HUES48 (cell line): ENCODE measurements around the gene APOM.

Experiments
- H3K27ac ChIP-seq: one replicate; pipeline ENCODE4 v1.7.0; 2013; ENCODE audit warnings: low read depth, low read length, inconsistent platforms
- H3K27me3 ChIP-seq: 2 replicates; pipeline ENCODE4 v1.6.1; 2013; ENCODE audit warnings: mild to moderate bottlenecking, low read length; ENCODE audit not compliant: control insufficient read depth, insufficient read depth
- H3K36me3 ChIP-seq: 2 replicates; pipeline ENCODE4 v1.6.1; 2013; ENCODE audit warnings: low read length; ENCODE audit not compliant: control insufficient read depth, insufficient read depth
- H3K4me1 ChIP-seq: 2 replicates; pipeline ENCODE4 v1.6.1; 2013; ENCODE audit warnings: mild to moderate bottlenecking, low read length; ENCODE audit not compliant: control insufficient read depth, insufficient read depth
- H3K4me3 ChIP-seq: 2 replicates; pipeline ENCODE4 v1.5.1; 2013; ENCODE audit warnings: mild to moderate bottlenecking, low read depth, low read length
- H3K9ac ChIP-seq: 2 replicates; pipeline ENCODE4 v1.6.1; 2013; ENCODE audit warnings: mild to moderate bottlenecking, low read depth, low read length, moderate library complexity
- H3K9me3 ChIP-seq: 2 replicates; pipeline ENCODE4 v1.6.1; 2013; ENCODE audit warnings: low read length; ENCODE audit not compliant: control insufficient read depth, insufficient read depth

The APOM gene

GRCh38 chr6:31659649-31660380 lies 4.1 kb downstream of the APOM start:
- no peaks in the 10 kb centered on the region for H3K27me3 ChIP-seq
- H3K9me3 ChIP-seq: no peaks in the 10 kb centered on the region
- H3K4me1 ChIP-seq: peaks cover 7% of the 10 kb centered on the region; the same call in 1 of the 2 replicates
- H3K4me3 ChIP-seq: peak overlapping the region; percentile 88
- peaks cover 32% of the 10 kb centered on the region for H3K36me3 ChIP-seq
- peak overlapping the region; percentile 90 for H3K27ac ChIP-seq
- H3K9ac ChIP-seq: peak overlapping the region; percentile 87

- Histone ChIP-seq H3K4me3 (peak within 1 kb of the TSS; percentile 88), H3K4me1 (peaks cover 7% of the 10 kb centered on the region; the same call in 1 of the 2 replicates), H3K27me3 (no peaks in the 10 kb centered on the region), H3K27ac (peak within 1 kb of the TSS; percentile 90), H3K36me3 (peaks cover 32% of the 10 kb centered on the region), H3K9ac (peak within 1 kb of the TSS; percentile 87), H3K9me3 (no peaks in the 10 kb centered on the region)
Observed at GRCh38 chr6:31660381-31661261, 4.9 kb downstream of the APOM start, which contains the start of gene C6orf47. Gene C6orf47 (minus strand): TSS chr6:31660778. CDS start chr6:31659947, 831 bp downstream.

- no peak overlapping the region; the same call in 1 of the 2 replicates for H3K9ac ChIP-seq
- H3K36me3 ChIP-seq: peaks cover 32% of the 10 kb centered on the region
- H3K27me3 ChIP-seq: no peaks in the 10 kb centered on the region
- H3K27ac ChIP-seq: peak overlapping the region; percentile 90
- H3K4me1 ChIP-seq: peaks cover 7% of the 10 kb centered on the region; the same call in 1 of the 2 replicates
- H3K4me3 ChIP-seq: peak overlapping the region; percentile 88
- H3K9me3 ChIP-seq: no peaks in the 10 kb centered on the region
Observed at GRCh38 chr6:31661262-31662123, 5.8 kb downstream of the APOM start.

GRCh38 chr6:31662124-31662723 lies 6.5 kb downstream of the APOM start:
- Histone ChIP-seq H3K9me3 (no peaks in the 10 kb centered on the region), H3K4me3 (no peak overlapping the region), H3K27me3 (no peaks in the 10 kb centered on the region), H3K9ac (no peak overlapping the region), H3K4me1 (peaks cover 12% of the 10 kb centered on the region), H3K27ac (no peak overlapping the region), H3K36me3 (peaks cover 30% of the 10 kb centered on the region)

- Histone ChIP-seq H3K36me3 (peaks cover 37% of the 10 kb centered on the region), H3K4me1 (peaks cover 12% of the 10 kb centered on the region), H3K4me3 (peak overlapping the region; percentile 98), H3K9ac (no peak overlapping the region), H3K27me3 (no peaks in the 10 kb centered on the region), H3K9me3 (no peaks in the 10 kb centered on the region), H3K27ac (peak overlapping the region; percentile 99)
Observed at GRCh38 chr6:31663126-31663960, 7.6 kb downstream of the APOM start.

- peaks cover 12% of the 10 kb centered on the region for H3K4me1 ChIP-seq
- H3K27ac ChIP-seq: peak overlapping the region; percentile 99
- H3K4me3 ChIP-seq: peak overlapping the region; percentile 98
- no peaks in the 10 kb centered on the region for H3K27me3 ChIP-seq
- no peaks in the 10 kb centered on the region for H3K9me3 ChIP-seq
- peak overlapping the region; percentile 96 for H3K9ac ChIP-seq
- H3K36me3 ChIP-seq: peaks cover 45% of the 10 kb centered on the region
Observed at GRCh38 chr6:31663961-31664789, 8.5 kb downstream of the APOM start.

GRCh38 chr6:31664790-31665500 lies 9.3 kb downstream of the APOM start, which contains the start of gene GPANK1:
Gene GPANK1 (minus strand): TSS chr6:31664997. CDS start chr6:31664478, 519 bp downstream.
- H3K27ac ChIP-seq: peak within 1 kb of the TSS; percentile 99
- no peaks in the 10 kb centered on the region for H3K9me3 ChIP-seq
- peak within 1 kb of the TSS; percentile 98 for H3K4me3 ChIP-seq
- peak within 1 kb of the TSS; percentile 96 for H3K9ac ChIP-seq
- H3K4me1 ChIP-seq: peaks cover 12% of the 10 kb centered on the region
- H3K27me3 ChIP-seq: no peaks in the 10 kb centered on the region
- peaks cover 53% of the 10 kb centered on the region for H3K36me3 ChIP-seq

- Histone ChIP-seq H3K9ac (peak within 1 kb of the TSS; percentile 96), H3K4me3 (peak within 1 kb of the TSS; percentile 98), H3K27me3 (no peaks in the 10 kb centered on the region), H3K36me3 (peaks cover 61% of the 10 kb centered on the region), H3K27ac (peak within 1 kb of the TSS; percentile 99), H3K4me1 (peaks cover 12% of the 10 kb centered on the region), H3K9me3 (no peaks in the 10 kb centered on the region)
Observed at GRCh38 chr6:31665501-31666336, 10.0 kb downstream of the APOM start, which contains the start of gene CSNK2B. Gene CSNK2B (plus strand): TSS chr6:31666080. CDS start chr6:31666832, 752 bp downstream.
